Naive B cell (primary cell): ENCODE results near the gene MPC1. TPM values are rescaled to one million over a fixed set of nuclear protein-coding genes. Genes with fewer than 3 reads are reported as not detected.
"Not testable (repeated sequence)": the region's sequence is repeated elsewhere in the genome, so short reads cannot be mapped to it uniquely, and the experiment has no call there.

Experiments used
- ATAC-seq, 2 donors: fragments of 150-1000 bp; cut with Tn5 transposase; 2 replicates each; pipeline ENCODE4 v1.10.0; 2021; ENCODE audit warnings: low read depth in 2 of 2, mild to moderate bottlenecking in 2 of 2, moderate library complexity in 2 of 2
- DNase-seq: peaks from one replicate; pipeline ENCODE4 v3.0.0; 2022
- H3K27ac Mint-ChIP-seq, 6 donors: one replicate each; pipeline ENCODE4 v1.8.0; 2020 to 2022; ENCODE audit warnings: mild to moderate bottlenecking in 6 of 6, mixed read lengths in 6 of 6, moderate library complexity in 5 of 6, inconsistent platforms in 2 of 6
- H3K27me3 Mint-ChIP-seq, 3 donors: one replicate each; pipeline ENCODE4 v1.8.0; 2021 to 2022; ENCODE audit warnings: mixed read lengths in 3 of 3, mild to moderate bottlenecking in 1 of 3
- H3K36me3 Mint-ChIP-seq, 2 donors: one replicate each; pipeline ENCODE4 v1.8.0; 2020 to 2022; ENCODE audit warnings: mixed read lengths in 2 of 2, inconsistent platforms in 1 of 2, mild to moderate bottlenecking in 1 of 2
- H3K4me1 Mint-ChIP-seq, 3 donors: one replicate each; pipeline ENCODE4 v1.8.0; 2020 to 2022; ENCODE audit warnings: mixed read lengths in 3 of 3, inconsistent platforms in 1 of 3, mild to moderate bottlenecking in 1 of 3, moderate library complexity in 1 of 3
- H3K4me3 Mint-ChIP-seq, 8 donors: one replicate each; pipeline ENCODE4 v1.8.0; 2020 to 2022; ENCODE audit warnings: mild to moderate bottlenecking in 8 of 8, mixed read lengths in 8 of 8, moderate library complexity in 8 of 8, inconsistent platforms in 2 of 8
- H3K9me3 Mint-ChIP-seq, 7 donors: one replicate each; pipeline ENCODE4 v1.8.0; 2020 to 2022; ENCODE audit warnings: mixed read lengths in 7 of 7, mild to moderate bottlenecking in 5 of 7, inconsistent platforms in 2 of 7, moderate library complexity in 1 of 7
- polyA plus RNA-seq, 6 donors: library from polyadenylated mRNA; unstranded; fragments of 300-500 nt; fragmentation: Illumina TruSeq; gene quantifications; one replicate each; pipeline ENCODE4 v1.2.3, GENCODE V29; 2021; ENCODE audit warnings: low read depth in 6 of 6

The MPC1 gene
- polyA plus RNA-seq, 6 donors from 2014 or later = 30.2 to 61.0 (median 52.6) TPM

- Mint-ChIP-seq H3K27ac (no peak overlapping the region), H3K27me3 (no peaks in the 10 kb centered on the region), H3K36me3 (peaks cover under 1 to 17% of the 10 kb centered on the region in 2 donors), H3K4me3 (no peak overlapping the region), H3K9me3 (peaks cover 0 to 13% (median 3%) of the 10 kb centered on the region in 7 donors), H3K4me1 (peaks cover 3 to 16% (median 5%) of the 10 kb centered on the region in 3 donors)
- no peak for ATAC-seq
- DNase-seq = no peak
Measured at GRCh38 chr6:166415306-166415705, 32.6 kb upstream of the MPC1 start.

DNA sequence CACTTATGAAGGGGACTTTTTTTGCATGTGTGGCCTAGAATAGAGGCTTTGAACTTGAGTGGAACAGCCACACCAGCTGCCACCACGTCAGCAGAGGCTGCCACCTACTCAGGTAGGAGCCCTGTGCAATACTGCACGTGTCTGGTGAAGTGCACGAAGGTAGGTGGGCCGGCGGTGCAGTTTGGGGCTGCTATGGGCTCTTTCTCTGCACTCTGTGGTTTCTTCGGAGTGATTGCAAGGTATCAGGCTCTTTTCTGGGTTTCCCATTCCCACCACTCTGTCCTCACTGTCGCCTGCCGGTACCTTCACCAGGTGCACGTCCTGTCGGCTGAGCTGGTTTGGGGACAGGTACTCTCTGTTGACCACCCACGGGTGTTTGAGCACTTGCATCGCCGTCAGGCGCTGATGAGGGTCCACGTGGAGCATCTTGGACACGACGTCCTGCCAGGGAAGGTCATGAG lies 30.8 kb upstream of the MPC1 start:
- H3K4me3 Mint-ChIP-seq = no peak overlapping the region
- no peak overlapping the region for H3K27ac Mint-ChIP-seq
- DNase-seq = no peak

DNA sequence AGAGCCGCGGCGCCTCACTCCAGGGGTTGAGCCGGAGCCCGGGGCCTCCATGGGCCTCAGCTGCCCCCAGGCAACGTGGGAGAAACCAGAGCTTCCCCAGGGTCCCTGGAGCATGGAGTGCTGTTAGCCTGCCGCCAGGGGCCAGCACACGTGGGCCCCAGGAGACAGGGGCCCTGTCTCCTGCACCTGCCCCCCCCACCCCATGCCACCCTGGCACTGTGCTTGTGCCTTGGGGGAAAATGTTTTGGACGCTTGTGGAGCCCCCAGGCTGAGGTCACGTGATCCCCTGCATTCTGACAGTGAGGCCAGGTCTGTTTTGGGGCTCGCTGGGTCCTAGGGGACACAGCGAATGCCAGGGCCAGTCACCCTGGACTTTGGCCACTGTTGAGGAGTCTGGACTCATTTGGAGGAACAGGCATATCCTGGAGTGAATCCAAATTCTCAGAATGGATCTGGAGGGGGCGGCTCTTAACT lies 30.2 kb upstream of the MPC1 start:
- no peaks in the 10 kb centered on the region for H3K27me3 Mint-ChIP-seq
- peaks cover 7 to 21% (median 12%) of the 10 kb centered on the region in 3 donors for H3K4me1 Mint-ChIP-seq
- peaks cover 0 to 17% of the 10 kb centered on the region in 2 donors for H3K36me3 Mint-ChIP-seq
- no peak overlapping the region for H3K4me3 Mint-ChIP-seq
- DNase-seq (no peak), ATAC-seq (no peak)
- H3K27ac Mint-ChIP-seq = no peak overlapping the region
- H3K9me3 Mint-ChIP-seq = peaks cover 0 to 13% (median 3%) of the 10 kb centered on the region in 7 donors

More for the DNA sequence above, 30.8 kb upstream of the MPC1 start:
- Mint-ChIP-seq H3K9me3 (peaks cover 0 to 13% (median 3%) of the 10 kb centered on the region in 7 donors), H3K36me3 (peaks cover 0 to 17% of the 10 kb centered on the region in 2 donors), H3K27me3 (no peaks in the 10 kb centered on the region), H3K4me1 (peaks cover 7 to 21% (median 12%) of the 10 kb centered on the region in 3 donors)
- no peak for ATAC-seq

DNA sequence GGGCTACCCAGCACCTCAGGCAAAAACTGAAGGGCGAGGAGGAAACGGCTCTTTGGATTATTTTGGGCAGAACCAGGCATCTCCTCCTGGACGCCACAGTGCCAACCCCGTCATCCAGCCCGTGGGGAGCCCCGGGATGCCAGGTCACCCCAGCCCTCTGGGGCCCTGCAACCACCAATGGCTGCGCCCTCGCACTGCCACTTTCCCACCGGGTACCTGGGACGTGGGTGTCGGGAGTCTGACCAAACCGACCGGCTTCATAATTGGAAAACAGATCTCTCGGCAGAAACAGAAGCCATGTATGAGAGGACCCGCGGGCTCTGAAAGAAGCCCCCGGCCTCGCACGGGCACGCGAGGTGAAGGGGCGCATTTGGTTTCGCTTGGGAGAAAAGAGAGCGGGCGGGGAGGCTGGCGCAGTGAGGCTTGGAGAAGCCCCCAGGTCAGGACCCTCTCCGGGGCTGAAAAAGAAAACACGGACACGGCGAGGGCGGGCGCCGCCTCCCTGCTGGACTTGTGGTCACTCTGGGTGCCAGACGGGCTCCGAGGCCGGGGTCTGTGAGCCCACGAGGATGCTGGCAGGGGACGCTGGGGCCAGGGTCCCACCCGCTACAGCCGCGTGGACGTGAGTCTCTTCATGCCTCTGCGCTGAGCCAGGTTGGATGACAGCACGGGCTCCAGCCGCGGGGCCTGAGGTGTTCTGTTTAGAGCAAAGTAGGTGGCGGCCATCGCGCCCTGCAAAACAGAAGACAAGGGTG lies 29.6 kb upstream of the MPC1 start:
- peaks cover 0 to 13% (median 3%) of the 10 kb centered on the region in 7 donors for H3K9me3 Mint-ChIP-seq
- no peak for DNase-seq
- H3K27ac Mint-ChIP-seq = peak overlapping the region in 2 of 6 donors; percentile 43 to 54
- no peak overlapping the region for H3K4me3 Mint-ChIP-seq
- H3K27me3 Mint-ChIP-seq = no peaks in the 10 kb centered on the region
- no peak for ATAC-seq
- H3K36me3 Mint-ChIP-seq = peaks cover 0 to 17% of the 10 kb centered on the region in 2 donors
- H3K4me1 Mint-ChIP-seq = peaks cover 7 to 21% (median 12%) of the 10 kb centered on the region in 3 donors

- no peaks in the 10 kb centered on the region for H3K27me3 Mint-ChIP-seq
- ATAC-seq (no peak), DNase-seq (no peak)
- H3K4me3 Mint-ChIP-seq = no peak overlapping the region
- H3K27ac Mint-ChIP-seq = peak overlapping the region in 2 of 6 donors; percentile 52 to 54
- peaks cover 7 to 19% (median 12%) of the 10 kb centered on the region in 3 donors for H3K4me1 Mint-ChIP-seq
- H3K9me3 Mint-ChIP-seq = peaks cover 0 to 12% (median 3%) of the 10 kb centered on the region in 7 donors
- peaks cover 0 to 13% of the 10 kb centered on the region in 2 donors for H3K36me3 Mint-ChIP-seq
Measured at GRCh38 chr6:166411721-166412151, 29.0 kb upstream of the MPC1 start.

DNA sequence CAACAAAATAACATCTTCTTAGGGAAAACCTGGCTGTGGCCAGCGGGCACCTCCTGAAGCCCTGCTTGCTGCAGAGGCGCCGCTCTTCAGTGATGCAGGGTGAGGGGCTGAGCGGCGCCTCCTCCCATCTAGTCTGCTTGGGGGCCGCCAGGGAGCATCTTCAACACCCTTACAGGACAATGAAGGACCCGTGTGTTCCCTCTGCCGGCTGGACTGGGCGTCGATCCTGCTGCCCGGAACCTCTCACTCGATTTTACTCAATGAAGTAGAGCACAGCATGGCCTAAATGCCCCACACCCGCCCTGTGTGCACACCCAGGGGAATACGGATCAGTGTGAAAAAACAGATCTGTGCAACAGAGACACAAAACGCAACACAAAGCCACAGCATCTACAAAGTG lies 28.5 kb upstream of the MPC1 start:
- peaks cover 7 to 16% (median 12%) of the 10 kb centered on the region in 3 donors for H3K4me1 Mint-ChIP-seq
- no peaks in the 10 kb centered on the region for H3K27me3 Mint-ChIP-seq
- ATAC-seq (no peak), DNase-seq (no peak)
- no peak overlapping the region for H3K4me3 Mint-ChIP-seq
- H3K36me3 Mint-ChIP-seq = peaks cover 0 to 9% of the 10 kb centered on the region in 2 donors
- H3K9me3 Mint-ChIP-seq = peaks cover 0 to 7% (median 1%) of the 10 kb centered on the region in 7 donors
- peak overlapping the region in 2 of 6 donors; percentile 29 to 52 for H3K27ac Mint-ChIP-seq

DNA sequence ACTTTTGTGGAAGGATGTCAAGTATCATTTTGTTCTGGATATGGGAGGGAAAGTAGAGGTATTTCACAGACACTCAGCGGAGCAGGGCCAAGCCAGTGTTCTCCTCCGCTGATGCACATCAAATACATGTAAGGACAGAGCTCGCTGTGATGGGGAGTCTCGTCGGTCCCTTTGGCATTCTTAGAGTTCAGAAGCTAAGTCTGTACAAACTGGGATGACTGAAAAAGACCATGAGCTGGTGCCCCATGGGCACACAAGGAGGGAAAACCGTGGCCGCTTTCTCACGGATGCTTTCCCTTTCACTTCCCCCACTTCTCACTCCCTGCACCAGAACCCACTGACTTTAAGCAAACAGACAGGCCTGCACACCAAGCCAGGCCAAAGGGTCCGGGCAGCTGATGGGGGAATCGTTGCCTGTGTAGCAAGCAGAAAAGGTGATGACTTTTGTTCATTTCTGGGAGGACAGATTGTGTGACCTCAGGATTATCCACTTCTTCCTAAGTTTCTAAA lies 27.7 kb upstream of the MPC1 start:
- peaks cover 0 to 5% (median 2%) of the 10 kb centered on the region in 3 donors for H3K27me3 Mint-ChIP-seq
- no peaks in the 10 kb centered on the region for H3K9me3 Mint-ChIP-seq
- peak overlapping the region in 2 of 6 donors; percentile 32 to 74 for H3K27ac Mint-ChIP-seq
- DNase-seq (no peak), ATAC-seq (no peak)
- peaks cover 7 to 12% (median 10%) of the 10 kb centered on the region in 3 donors for H3K4me1 Mint-ChIP-seq
- H3K4me3 Mint-ChIP-seq = peak overlapping the region in 1 of 8 donors; percentile 46
- peaks cover 0 to under 1% of the 10 kb centered on the region in 2 donors for H3K36me3 Mint-ChIP-seq

- no peak for ATAC-seq
- Mint-ChIP-seq H3K36me3 (no peaks in the 10 kb centered on the region), H3K4me1 (peaks cover 7 to 12% (median 10%) of the 10 kb centered on the region in 3 donors), H3K27ac (peak overlapping the region in 1 of 6 donors; percentile 23), H3K9me3 (no peaks in the 10 kb centered on the region), H3K4me3 (no peak overlapping the region), H3K27me3 (peaks cover 0 to 8% (median 3%) of the 10 kb centered on the region in 3 donors)
- no peak for DNase-seq
Measured at GRCh38 chr6:166408936-166409755, 26.4 kb upstream of the MPC1 start.

DNA sequence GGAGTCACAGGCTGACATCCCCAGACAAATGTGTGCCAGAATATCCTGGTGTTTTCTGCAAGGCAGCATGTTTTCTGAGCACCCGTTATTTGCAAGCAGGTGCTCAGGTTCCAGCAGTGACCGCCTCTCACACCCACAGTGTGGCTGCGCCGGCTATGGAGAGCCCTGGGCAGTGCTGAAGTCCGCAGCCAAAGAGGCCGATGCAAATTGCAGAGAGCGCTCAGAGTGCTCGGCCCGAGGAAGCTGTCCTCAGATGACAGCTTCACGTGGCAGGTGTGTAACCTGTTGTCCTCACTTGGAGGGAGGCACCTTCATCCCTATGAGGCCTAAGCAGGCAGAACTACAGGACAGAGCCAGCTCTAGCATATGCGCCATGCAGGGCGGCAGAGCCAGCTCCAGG lies 23.5 kb upstream of the MPC1 start:
- no peak for ATAC-seq
- peaks cover 7 to 12% (median 10%) of the 10 kb centered on the region in 3 donors for H3K4me1 Mint-ChIP-seq
- peaks cover 7 to 8% (median 8%) of the 10 kb centered on the region in 3 donors for H3K27me3 Mint-ChIP-seq
- H3K36me3 Mint-ChIP-seq = no peaks in the 10 kb centered on the region
- H3K9me3 Mint-ChIP-seq = no peaks in the 10 kb centered on the region
- H3K4me3 Mint-ChIP-seq = peak overlapping the region in 1 of 8 donors; percentile 57
- no peak overlapping the region for H3K27ac Mint-ChIP-seq
- DNase-seq = no peak

DNA sequence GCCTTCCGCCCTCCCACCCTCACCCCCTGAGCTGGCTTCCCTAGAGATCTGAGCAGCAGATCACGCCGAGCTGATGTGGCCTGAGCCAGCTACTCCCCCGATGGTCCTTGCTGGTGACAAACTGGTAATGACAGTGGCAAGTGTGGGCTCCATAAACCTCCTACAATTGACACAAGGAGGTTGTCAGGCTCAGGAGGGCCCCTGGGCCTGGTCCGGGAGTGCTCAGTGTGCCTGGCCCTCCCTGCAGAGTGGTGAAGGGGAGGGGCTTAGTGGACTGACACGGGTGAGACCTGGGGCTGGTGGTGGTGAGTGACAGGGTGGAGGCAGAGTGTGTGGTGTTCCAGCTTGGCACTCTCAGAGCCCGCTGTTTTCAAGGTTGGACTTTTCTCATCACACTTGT lies 22.6 kb upstream of the MPC1 start:
- peaks cover 6 to 12% (median 9%) of the 10 kb centered on the region in 3 donors for H3K4me1 Mint-ChIP-seq
- H3K27me3 Mint-ChIP-seq = peaks cover 8 to 11% (median 8%) of the 10 kb centered on the region in 3 donors
- no peak overlapping the region for H3K27ac Mint-ChIP-seq
- no peaks in the 10 kb centered on the region for H3K9me3 Mint-ChIP-seq
- H3K4me3 Mint-ChIP-seq = no peak overlapping the region
- no peaks in the 10 kb centered on the region for H3K36me3 Mint-ChIP-seq
- ATAC-seq (no peak), DNase-seq (no peak)

DNA sequence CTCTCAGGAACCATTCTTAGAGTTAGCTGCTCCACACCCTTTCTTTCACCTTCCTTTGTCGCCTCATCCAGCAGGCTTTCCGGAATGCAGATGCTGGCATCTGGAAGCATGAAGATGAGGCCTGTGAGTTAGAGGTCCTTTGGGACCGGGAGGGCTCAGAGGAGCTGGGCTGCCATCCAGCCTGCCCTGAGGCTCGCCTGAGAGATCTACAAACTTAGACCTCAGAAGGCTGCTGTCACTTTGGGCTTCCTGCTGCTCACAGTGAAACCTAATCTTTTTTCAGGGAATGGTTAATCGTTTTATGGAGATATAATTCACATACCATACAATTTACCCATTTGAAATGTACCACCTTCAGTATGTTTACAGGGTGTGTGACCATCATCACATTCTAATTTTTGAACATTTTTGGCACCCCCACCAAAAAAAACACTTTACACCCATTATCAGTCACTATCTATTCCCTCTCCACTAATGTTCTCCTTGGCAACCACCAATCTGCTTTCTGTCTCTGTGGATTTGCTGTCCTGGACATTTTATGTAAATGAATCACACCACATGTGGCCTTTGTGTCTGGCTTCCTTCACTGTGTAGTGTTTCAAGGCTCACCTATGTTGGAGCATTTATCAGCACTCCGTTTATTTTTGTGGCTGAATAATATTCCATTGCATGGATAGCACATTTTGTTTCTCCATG lies 20.0 kb upstream of the MPC1 start:
- H3K4me1 Mint-ChIP-seq = peaks cover 0 to 5% (median 4%) of the 10 kb centered on the region in 3 donors
- no peak overlapping the region for H3K4me3 Mint-ChIP-seq
- DNase-seq = no peak
- H3K27me3 Mint-ChIP-seq = peaks cover 15 to 28% (median 15%) of the 10 kb centered on the region in 3 donors
- peak overlapping the region in 1 of 6 donors; percentile 57 for H3K27ac Mint-ChIP-seq
- peaks cover 0 to 4% (median 0%) of the 10 kb centered on the region in 7 donors for H3K9me3 Mint-ChIP-seq
- no peaks in the 10 kb centered on the region for H3K36me3 Mint-ChIP-seq
- ATAC-seq = no peak

DNA sequence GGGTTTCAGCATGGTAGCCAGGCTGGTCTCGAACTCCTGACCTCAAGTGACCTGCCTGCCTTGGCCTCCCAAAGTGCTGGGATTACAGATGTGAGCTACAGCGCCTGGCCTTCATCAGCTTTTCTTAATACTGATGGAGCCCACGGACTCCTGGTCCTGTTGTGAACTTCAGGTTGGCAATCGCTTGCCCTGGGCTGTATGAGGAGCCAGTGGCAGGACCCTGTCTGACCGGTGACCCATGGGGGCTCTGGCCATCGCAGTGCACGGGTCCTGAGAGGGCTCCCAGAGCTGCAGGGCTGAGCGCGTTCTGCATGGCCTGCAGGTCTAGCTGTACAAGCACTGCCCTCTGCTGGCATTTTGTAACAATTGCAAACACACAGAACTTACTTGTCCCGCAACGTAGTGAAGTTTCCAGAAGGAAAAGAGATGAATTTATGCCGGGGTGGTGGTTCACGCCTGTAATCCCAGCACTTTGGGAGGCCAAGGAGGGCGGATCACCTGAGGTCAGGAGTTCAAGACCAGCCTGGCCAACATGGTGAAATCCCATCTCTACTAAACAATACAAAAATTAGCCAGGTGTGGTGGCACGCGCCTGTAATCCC lies 18.0 kb upstream of the MPC1 start:
- peak; percentile 59 for DNase-seq
- H3K4me1 Mint-ChIP-seq, H3K27ac Mint-ChIP-seq, H3K4me3 Mint-ChIP-seq, H3K9me3 Mint-ChIP-seq, H3K36me3 Mint-ChIP-seq: not testable (repeated sequence)
- ATAC-seq = peak; percentile 58 to 77
- peaks cover 15 to 30% (median 29%) of the 10 kb centered on the region in 3 donors for H3K27me3 Mint-ChIP-seq
